Measurements from ENCODE around the gene TMPRSS13.

TMPRSS13 gene

DNA sequence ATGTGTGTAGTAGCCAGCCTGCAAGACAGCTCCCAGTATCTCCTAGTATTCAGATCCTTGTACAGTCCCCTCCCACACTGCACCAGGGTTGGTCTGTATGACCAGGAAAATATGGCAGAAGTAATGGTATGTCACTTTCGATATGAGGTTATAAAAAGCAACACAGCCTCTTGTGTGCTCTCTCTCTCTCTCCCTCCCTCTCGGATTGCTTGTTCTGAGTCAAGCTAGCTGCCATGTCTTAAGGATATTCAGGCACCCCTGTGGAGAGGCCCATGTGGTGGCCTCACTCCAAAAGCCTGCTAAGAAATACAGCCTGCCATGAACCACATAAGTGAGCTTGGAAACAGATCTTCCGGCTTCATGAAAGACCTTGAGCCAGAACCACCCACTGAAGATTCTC, 78.1 kb downstream of the TMPRSS13 start:
- DNase-seq (ENCODE audit: low spot score) = no peak
